K562 (cell line): ENCODE data around the gene SPTLC2. TPM values are rescaled to one million over a fixed set of nuclear protein-coding genes. Genes with fewer than 3 reads are reported as not detected.

Source experiments
- ATAC-seq: fragments of 200-7000 bp; cut with Tn5 transposase; 3 replicates; pipeline ENCODE4 v1.9.1; 2020; ENCODE audit warnings: moderate library complexity
- BruUV-seq: library from RNA; stranded (reverse); fragments of 400-500 nt; replicated peaks from 2 replicates; lab custom pipeline; 2021; lab: Mats Ljungman, UMichigan
- CTCF ChIA-PET: fragments of 300-600 bp; formaldehyde crosslinking; extraction: SDS; loops from one replicate; lab custom pipeline; 2021; ENCODE audit warnings: low intra/inter-chr PET ratio; lab: Yijun Ruan, JAX
- POLR2A ChIA-PET: fragments of 300-600, 350-650 bp; sonication (Branson Sonifier 250); formaldehyde crosslinking; extraction: SDS; loops from one replicate; lab custom pipeline; 2021; ENCODE audit warnings: antibody characterized with exemption, inconsistent platforms; lab: Yijun Ruan, JAX
- DNase-seq, 4 experiments: peaks; one replicate each; pipeline versions ENCODE4 v3.0.0 to v3.0.0-alpha.2; 2011 to 2018; ENCODE audit warnings: low spot score in 3 of 4, mixed read lengths in 3 of 4; ENCODE audit errors: extremely low read depth in 1 of 4
- FAIRE-seq: peaks from 2 replicates; lab custom pipeline; 2011; peaks lifted over from hg19 to GRCh38; lab: Jason Lieb, UNC
- H2AFZ ChIP-seq: 2 replicates; pipeline ENCODE4 v1.6.0; 2011; ENCODE audit warnings: low read depth, low read length, control low read depth, inconsistent platforms
- H3K27ac ChIP-seq: fragments of 200-600 bp; 3 replicates; pipeline ENCODE4 v1.8.0; 2011; ENCODE audit warnings: low read depth, mild to moderate bottlenecking, control low read depth, inconsistent platforms, low read length, moderate library complexity, mixed read lengths; ENCODE audit errors: extremely low read depth
- H3K27me3 ChIP-seq, 2 experiments: fragments of 300-600 bp in 1 of 2; 2 replicates in 1 of 2; 3 replicates in 1 of 2; pipeline versions ENCODE4 v1.6.0 to v1.8.0; 2011; ENCODE audit warnings: inconsistent platforms in 2 of 2, low read length in 2 of 2, mild to moderate bottlenecking in 1 of 2, mixed read lengths in 1 of 2, moderate library complexity in 1 of 2; ENCODE audit not compliant: control insufficient read depth in 2 of 2, insufficient read depth in 2 of 2
- H3K36me3 ChIP-seq: fragments of 300-600 bp; 3 replicates; pipeline ENCODE4 v1.8.0; 2011; ENCODE audit warnings: mild to moderate bottlenecking, low read length, inconsistent platforms; ENCODE audit not compliant: control insufficient read depth, insufficient read depth
- H3K4me1 ChIP-seq, 2 experiments: fragments of 200-600 bp in 1 of 2; replicated peaks in 1 of 2; 2 replicates in 1 of 2; 3 replicates in 1 of 2; pipeline versions ENCODE4 v1.5.1 to v1.8.0; 2011; ENCODE audit warnings: inconsistent platforms in 2 of 2, low read length in 2 of 2, mild to moderate bottlenecking in 1 of 2, mixed read lengths in 1 of 2, moderate library complexity in 1 of 2; ENCODE audit not compliant: control insufficient read depth in 2 of 2, insufficient read depth in 2 of 2
- H3K4me2 ChIP-seq: 2 replicates; pipeline ENCODE4 v1.6.1; 2011; ENCODE audit warnings: low read length, control low read depth, inconsistent platforms, mixed read lengths; ENCODE audit not compliant: insufficient read depth
- H3K4me3 ChIP-seq: fragments of 200-600 bp; sonication (generic), shearing (Covaris generic); 2 replicates; pipeline ENCODE4 v1.5.1; 2016; ENCODE audit warnings: control low read depth, inconsistent platforms
- H3K79me2 ChIP-seq: fragments of 200-600 bp; 3 replicates; pipeline ENCODE4 v1.8.0; 2011; ENCODE audit warnings: low read length, inconsistent platforms; ENCODE audit not compliant: control insufficient read depth, insufficient read depth
- H3K9ac ChIP-seq, 2 experiments: 2 replicates each; pipeline versions ENCODE4 v1.6.0 to v1.6.1; 2011; ENCODE audit warnings: low read depth in 2 of 2, low read length in 2 of 2, control low read depth in 1 of 2, inconsistent platforms in 1 of 2, mild to moderate bottlenecking in 1 of 2, mixed read lengths in 1 of 2; ENCODE audit not compliant: insufficient read depth in 1 of 2
- H3K9me1 ChIP-seq: one replicate; pipeline ENCODE4 v1.6.0; 2011; ENCODE audit warnings: inconsistent platforms, mild to moderate bottlenecking, low read length, moderate library complexity; ENCODE audit not compliant: control insufficient read depth, insufficient read depth
- H3K9me3 ChIP-seq: replicated peaks from 2 replicates; pipeline ENCODE4 v1.5.1; 2011; ENCODE audit warnings: low read depth, low read length, inconsistent platforms; ENCODE audit not compliant: control insufficient read depth, insufficient read depth
- H4K20me1 ChIP-seq: replicated peaks from 2 replicates; pipeline ENCODE4 v1.6.1; 2011; ENCODE audit warnings: low read length, inconsistent platforms, mixed read lengths; ENCODE audit not compliant: control insufficient read depth, insufficient read depth
- DDX20 ChIP-seq: fragments of 450-650 bp; IDR thresholded peaks from 2 replicates; pipeline ENCODE4 v1.6.1; 2016; ENCODE audit warnings: missing genetic modification characterization, low read depth, mild to moderate bottlenecking, missing compliant biosample characterization, moderate library complexity
- ESRRB ChIP-seq: fragments of 250-450 bp; sonication (Bioruptor Pico); IDR thresholded peaks from 2 replicates; pipeline ENCODE4 v1.5.0; 2020; ENCODE audit warnings: mild to moderate bottlenecking, moderate library complexity, borderline replicate concordance
- HMGXB4 ChIP-seq: sonication (generic); formaldehyde crosslinking; IDR thresholded peaks from 2 replicates; pipeline ENCODE4 v1.8.1; 2023; ENCODE audit warnings: mild to moderate bottlenecking, missing genetic modification reagents
- KHSRP ChIP-seq: fragments of 450-650 bp; IDR thresholded peaks from 2 replicates; pipeline ENCODE4 v1.6.1; 2017
- MCM2 ChIP-seq: fragments of 450-650 bp; IDR thresholded peaks from 2 replicates; pipeline ENCODE4 v1.6.1; 2017; ENCODE audit warnings: low read depth, mild to moderate bottlenecking
- NFIC ChIP-seq: fragments of 450-650 bp; IDR thresholded peaks from 2 replicates; pipeline ENCODE4 v1.6.1; 2017; ENCODE audit warnings: mild to moderate bottlenecking, inconsistent platforms
- NR2C2 ChIP-seq, 2 experiments: fragments of 200-800 bp in 1 of 2; sonication (Bioruptor generic) in 1 of 2; sonication (generic) in 1 of 2; formaldehyde crosslinking in 1 of 2; IDR thresholded peaks; 2 replicates each; pipeline versions ENCODE4 v1.6.1 to v1.8.0; 2016 to 2022; ENCODE audit warnings: mild to moderate bottlenecking in 1 of 2, missing compliant biosample characterization in 1 of 2, missing genetic modification characterization in 1 of 2, missing genetic modification reagents in 1 of 2
- PHB2 ChIP-seq: fragments of 450-650 bp; IDR thresholded peaks from 2 replicates; pipeline ENCODE4 v1.6.1; 2017; ENCODE audit warnings: low read depth
- TRIM28 ChIP-seq: fragments of 450-650 bp; IDR thresholded peaks from 2 replicates; pipeline ENCODE4 v1.6.1; 2017
- XRCC4 ChIP-seq: IDR thresholded peaks from one replicate; pipeline ENCODE4 v1.6.1; 2011; ENCODE audit not compliant: insufficient read depth, insufficient read length; ENCODE audit errors: extremely low read depth
- ZBTB49 ChIP-seq: sonication (generic); formaldehyde crosslinking; IDR thresholded peaks from 2 replicates; pipeline ENCODE4 v1.8.0; 2022; ENCODE audit warnings: missing genetic modification reagents, mild to moderate bottlenecking, borderline replicate concordance
- ZNF23 ChIP-seq: fragments of 250-450 bp; sonication (Bioruptor Pico); IDR thresholded peaks from 2 replicates; pipeline ENCODE4 v1.4.0; 2020; ENCODE audit warnings: mild to moderate bottlenecking
- ZNF324 ChIP-seq: fragments of 250-450 bp; sonication (Bioruptor Pico); IDR thresholded peaks from 2 replicates; pipeline ENCODE4 v1.4.0; 2020; ENCODE audit warnings: mild to moderate bottlenecking
- ZNF592 ChIP-seq: fragments of 450-650 bp; IDR thresholded peaks from 2 replicates; pipeline ENCODE4 v1.6.1; 2017; ENCODE audit warnings: antibody characterized with exemption, mild to moderate bottlenecking
- ZNF76 ChIP-seq: fragments of 250-450 bp; sonication (Bioruptor Pico); IDR thresholded peaks from 2 replicates; pipeline ENCODE4 v1.4.0; 2020; ENCODE audit warnings: mild to moderate bottlenecking, moderate library complexity, borderline replicate concordance
- WGBS: fragments of 100-300 bp; shearing (Covaris generic); methylation state at CpG from one replicate; pipeline ENCODE4 v1.1.6; 2016; ENCODE audit warnings: low coverage, mixed read lengths; ENCODE audit not compliant: insufficient coverage; ENCODE audit errors: missing lambda C conversion rate; 5-methylcytosine and 5-hydroxymethylcytosine counted together
- in situ Hi-C: fragments of 300-500 bp; cut with MboI; formaldehyde crosslinking; loops from 4 replicates; pipeline ENCODE4 v1.15.0; 2018; ENCODE audit warnings: inconsistent platforms, mixed read lengths
- intact Hi-C: fragments of 100-400 bp; cut with micrococcal nuclease; formaldehyde crosslinking; loops from 2 replicates; pipeline ENCODE4 v1.14.2; 2022
- polyA plus RNA-seq, 8 experiments: library from polyadenylated mRNA; depleted of rRNA in 4 of 8; stranded (reverse) in 5 of 8; unstranded in 3 of 8; fragments of >200 nt; fragmentation: Nextera tagmentation in 2 of 8; fragmentation: Illumina TruSeq in 1 of 8; extraction: Ambion mirVana in 2 of 8; extraction: Trizol in 1 of 8; gene quantifications; 2 replicates each; pipeline versions ENCODE4 v1.2.1 to v1.2.3, GENCODE V29; 2011 to 2014; ENCODE audit warnings: inconsistent platforms in 1 of 8, missing spikeins in 1 of 8
- total RNA-seq, 7 experiments: library from RNA; depleted of rRNA in 6 of 7; stranded (reverse); fragments of >200 nt in 6 of 7; fragmentation: Illumina TruSeq in 2 of 7; extraction: Trizol in 2 of 7; gene quantifications; 2 replicates each; pipeline versions ENCODE4 v1.2.1 to v1.2.3, GENCODE V29; 2011 to 2021; ENCODE audit warnings: low replicate concordance in 1 of 7

The SPTLC2 gene
- total and polyA plus RNA-seq, 9 of the 15 experiments (the other 6 are each of a cell fraction or from before 2014, with no cell fraction given), result 4.5 to 30.4 (median 14.0) TPM

GRCh38 chr14:77580964-77581505 is 35.4 kb downstream of the SPTLC2 start:
- BruUV-seq, result no TSS peak
- peaks cover 13% of the 10 kb centered on the region; the same call in 2 of the 3 replicates for H3K36me3 ChIP-seq
- TF ChIP-seq TRIM28 (no peak), ZNF23 (CRISPR knock-in tag) (no peak), NFIC (peak; percentile 75), DDX20 (tag) (no peak), MCM2 (no peak), ZBTB49 (CRISPR knock-in tag) (no peak), XRCC4 (no peak), PHB2 (no peak), ZNF324 (CRISPR knock-in tag) (no peak), KHSRP (no peak), ZNF76 (CRISPR knock-in tag) (no peak), ESRRB (CRISPR knock-in tag) (no peak), HMGXB4 (CRISPR knock-in tag) (no peak), NR2C2 (CRISPR knock-in tag; IDR thresholded peaks at IDR 0.05) (no peak), NR2C2 (tag; IDR thresholded peaks at IDR 0.05) (0 out of 2 replicates have a peak, but pooled peaks have one; percentile 22), ZNF592 (no peak)

More at GRCh38 chr14:77580964-77581505, 35.4 kb downstream of the SPTLC2 start:
- ATAC-seq (peak; percentile 78), DNase-seq (no peak), FAIRE-seq (peak; percentile 23)
- peak overlapping the region; percentile 6; the same call in 1 of the 3 replicates for H3K27ac ChIP-seq
- H4K20me1 ChIP-seq, result peaks cover 12% of the 10 kb centered on the region; the same call in 1 of the 2 replicates
- H3K9me3 ChIP-seq, result no peaks in the 10 kb centered on the region
- no peak overlapping the region for H2AFZ ChIP-seq
- CTCF ChIA-PET, result no interaction called here
- peaks cover 61% of the 10 kb centered on the region for H3K79me2 ChIP-seq
- intact Hi-C loops (no loop called here), in situ Hi-C loops (no loop called here)
- no peak overlapping the region; a peak in 1 of 4 replicates for H3K9ac ChIP-seq
- no peaks in the 10 kb centered on the region for H3K27me3 ChIP-seq
- H3K4me3 ChIP-seq, result no peak overlapping the region
- POLR2A ChIA-PET, result interaction anchor here (0.8 kb wide), 1 partner anchor 10 kb away, joined by 4 read pairs; no protein-coding TSS in a partner anchor
- 39% methylated on average over 3 of the region's 4 CpGs for WGBS
- peaks cover 0 to 3% of the 10 kb centered on the region in 2 experiments; a peak in 2 of 5 replicates for H3K4me1 ChIP-seq
- H3K9me1 ChIP-seq, result no peaks in the 10 kb centered on the region
- no peak overlapping the region for H3K4me2 ChIP-seq
